GM23338 (cell line): ENCODE measurements around the gene THSD8. TPM values are rescaled to one million over a fixed set of nuclear protein-coding genes. Genes with fewer than 3 reads are reported as not detected.

Experiments used
- ETS1 ChIP-seq: IDR thresholded peaks from 2 replicates; pipeline ENCODE4 v1.6.1; 2016; ENCODE audit warnings: antibody characterized with exemption
- EZH2 ChIP-seq: fragments of 200-600 bp; sonication (generic); IDR thresholded peaks from one replicate; pipeline ENCODE4 v1.8.0; 2017; ENCODE audit warnings: antibody characterized with exemption, mild to moderate bottlenecking, low read depth; ENCODE audit not compliant: unreplicated experiment
- EZH2phosphoT487 ChIP-seq: fragments of 200-600 bp; sonication (generic); IDR thresholded peaks from one replicate; pipeline ENCODE4 v1.8.1; 2018; ENCODE audit warnings: antibody characterized with exemption; ENCODE audit not compliant: unreplicated experiment
- NANOG ChIP-seq: IDR thresholded peaks from 2 replicates; pipeline ENCODE4 v1.6.1; 2016; ENCODE audit warnings: antibody characterized with exemption, borderline replicate concordance
- POLR2AphosphoS5 ChIP-seq: IDR thresholded peaks from 2 replicates; pipeline ENCODE4 v1.6.1; 2016; ENCODE audit warnings: antibody characterized with exemption, low read depth
- ZNF331 ChIP-seq: fragments of 250-450 bp; sonication (Bioruptor Pico); IDR thresholded peaks from 2 replicates; pipeline ENCODE4 v1.5.0; 2020; ENCODE audit warnings: low read depth, mild to moderate bottlenecking, moderate library complexity
- microRNA-seq: library from miRNA; unstranded; fragments of <30 nt; microRNA quantifications from one replicate; pipeline ENCODE4, GENCODE V29; 2017
- polyA plus RNA-seq: library from polyadenylated mRNA; unstranded; fragments of >200 nt; fragmentation: Nextera tagmentation; extraction: Ambion mirVana; gene quantifications from 2 replicates; pipeline ENCODE4 v1.2.1, GENCODE V29; 2016
- small RNA-seq: library from RNA; depleted of rRNA; stranded (forward); fragments of <200 nt; gene quantifications from one replicate; pipeline ENCODE3, GENCODE V24; 2014; ENCODE audit warnings: low replicate concordance
- total RNA-seq: library from RNA; depleted of rRNA; stranded (reverse); fragments of >200 nt; shearing (Covaris generic); gene quantifications from 2 replicates; pipeline ENCODE4 v1.2.3, GENCODE V29; 2014; rRNA removed

Gene THSD8
- total and polyA plus RNA-seq, 2 experiments from 2014 or later: 0.38 to 38.5 TPM

DNA sequence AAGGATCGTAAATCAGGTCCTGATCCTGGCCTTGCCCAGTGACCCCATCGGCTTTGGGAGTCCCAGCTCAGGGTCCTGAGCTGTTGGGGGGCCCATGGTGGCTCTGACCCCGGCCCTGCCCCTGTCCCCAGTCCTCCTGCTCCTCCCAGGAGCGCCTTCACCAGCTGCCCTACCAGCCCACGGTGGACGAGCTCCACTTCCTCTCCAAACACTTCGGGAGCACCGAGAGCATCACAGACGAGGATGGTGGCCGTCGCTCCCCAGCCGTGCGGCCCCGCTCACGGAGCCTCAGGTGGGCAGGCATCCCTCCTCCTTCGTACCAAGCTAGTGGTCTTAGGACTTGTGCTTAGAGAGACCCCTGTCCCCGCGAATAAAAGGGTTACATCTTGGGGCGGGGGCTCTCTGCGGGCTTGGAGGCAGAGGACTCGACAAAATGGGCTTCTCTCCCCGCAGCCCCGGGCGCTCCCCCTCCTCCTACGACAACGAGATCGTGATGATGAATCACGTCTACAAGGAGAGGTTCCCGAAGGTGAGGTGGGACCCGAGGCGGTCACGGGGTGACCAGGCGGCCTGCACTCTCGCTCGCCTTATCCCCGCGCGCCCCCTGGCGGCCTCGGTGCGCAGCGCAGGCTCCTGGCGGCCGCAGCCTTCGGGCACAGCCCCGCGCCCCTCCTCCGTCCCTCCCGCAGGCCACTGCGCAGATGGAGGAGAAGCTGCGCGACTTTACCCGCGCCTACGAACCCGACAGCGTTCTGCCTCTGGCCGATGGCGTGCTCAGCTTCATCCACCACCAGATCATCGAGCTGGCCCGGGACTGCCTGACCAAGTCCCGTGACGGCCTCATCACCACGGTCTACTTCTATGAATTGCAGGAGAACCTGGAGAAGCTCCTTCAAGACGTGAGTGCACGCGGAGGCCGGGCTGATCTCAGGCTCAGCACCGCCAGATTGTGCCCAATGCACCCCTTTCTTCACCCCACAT lies 45.6 kb downstream of the THSD8 start (continued):
- TF ChIP-seq ETS1: no peak
- TF ChIP-seq EZH2: no peak
- TF ChIP-seq ZNF331: no peak
- peak; percentile 29; the same call in 1 of the 2 replicates for TF ChIP-seq POLR2AphosphoS5
- no peak for TF ChIP-seq EZH2phosphoT487
- no peak for TF ChIP-seq NANOG

Small RNA genes within 50 kb of the gene (microRNA-seq; reads per million reads assigned to microRNA genes)
- gene MIR5684 (not detected), gene MIR6794 (not detected)

Small RNA genes within 50 kb of the gene (small RNA-seq; reads per million reads assigned to genes)
- gene MIR5684 (not detected), gene MIR6794 (not detected)

Other genes with a start within 250 kb of the THSD8 start
- gene ZNF490, start 191.3 kb upstream of the THSD8 start, total RNA-seq: 7.3 and 8.5 TPM in 2 replicates
- 1.3 and 1.4 TPM in 2 replicates for gene ZNF490, start 191.3 kb upstream of the THSD8 start, polyA plus RNA-seq
- gene ZNF791, start 191.1 kb upstream of the THSD8 start, total RNA-seq: 15.3 TPM in 2 replicates
- 9.8 and 12.2 TPM in 2 replicates for gene ZNF791, start 191.1 kb upstream of the THSD8 start, polyA plus RNA-seq
- gene MAN2B1, start 135.3 kb upstream of the THSD8 start, total RNA-seq: 60.8 and 73.8 TPM in 2 replicates
- gene MAN2B1, start 135.3 kb upstream of the THSD8 start, polyA plus RNA-seq: 33.2 and 39.2 TPM in 2 replicates
- gene WDR83, start 135.3 kb upstream of the THSD8 start, total RNA-seq: 12.5 and 31.6 TPM in 2 replicates
- gene WDR83, start 135.3 kb upstream of the THSD8 start, polyA plus RNA-seq: 18.5 and 18.6 TPM in 2 replicates
- 126 and 141 TPM in 2 replicates for gene DHPS, start 120.2 kb upstream of the THSD8 start, total RNA-seq
- gene DHPS, start 120.2 kb upstream of the THSD8 start, polyA plus RNA-seq: 85.4 and 107 TPM in 2 replicates
- not detected in 2 replicates for gene GNG14, start 114.1 kb upstream of the THSD8 start, total RNA-seq
- gene GNG14, start 114.1 kb upstream of the THSD8 start, polyA plus RNA-seq: not detected in 2 replicates
- 12.3 and 19.4 TPM in 2 replicates for gene FBXW9, start 105.4 kb upstream of the THSD8 start, total RNA-seq
- 6.6 and 8.2 TPM in 2 replicates for gene FBXW9, start 105.4 kb upstream of the THSD8 start, polyA plus RNA-seq
- gene TNPO2, start 78.1 kb upstream of the THSD8 start, total RNA-seq: 83.0 and 85.9 TPM in 2 replicates
- 35.8 and 37.1 TPM in 2 replicates for gene TNPO2, start 78.1 kb upstream of the THSD8 start, polyA plus RNA-seq
- gene TRIR, start 67.4 kb upstream of the THSD8 start, total RNA-seq: 170 and 171 TPM in 2 replicates
- gene TRIR, start 67.4 kb upstream of the THSD8 start, polyA plus RNA-seq: 254 and 257 TPM in 2 replicates
- gene GET3, start 64.6 kb upstream of the THSD8 start, total RNA-seq: 75.3 and 109 TPM in 2 replicates
- gene GET3, start 64.6 kb upstream of the THSD8 start, polyA plus RNA-seq: 89.5 and 90.4 TPM in 2 replicates
- 7.5 and 10.4 TPM in 2 replicates for gene BEST2, start 50.3 kb upstream of the THSD8 start, total RNA-seq
- 1.2 and 1.3 TPM in 2 replicates for gene BEST2, start 50.3 kb upstream of the THSD8 start, polyA plus RNA-seq
- gene HOOK2, start 26.5 kb upstream of the THSD8 start, total RNA-seq: 85.3 and 86.4 TPM in 2 replicates
- 46.9 and 56.9 TPM in 2 replicates for gene HOOK2, start 26.5 kb upstream of the THSD8 start, polyA plus RNA-seq
- gene JUNB, start 10.6 kb upstream of the THSD8 start, total RNA-seq: 16.0 and 20.2 TPM in 2 replicates
- 7.7 and 7.8 TPM in 2 replicates for gene JUNB, start 10.6 kb upstream of the THSD8 start, polyA plus RNA-seq
- gene PRDX2, start 269 bp upstream of the THSD8 start, total RNA-seq: 465 and 486 TPM in 2 replicates
- 314 and 346 TPM in 2 replicates for gene PRDX2, start 269 bp upstream of the THSD8 start, polyA plus RNA-seq
- gene RNASEH2A, start 4.5 kb downstream of the THSD8 start, total RNA-seq: 62.6 and 68.2 TPM in 2 replicates
- 39.4 and 40.5 TPM in 2 replicates for gene RNASEH2A, start 4.5 kb downstream of the THSD8 start, polyA plus RNA-seq
- 3.3 and 4.1 TPM in 2 replicates for gene RTBDN, start 32.5 kb downstream of the THSD8 start, total RNA-seq
- 4.4 and 4.6 TPM in 2 replicates for gene RTBDN, start 32.5 kb downstream of the THSD8 start, polyA plus RNA-seq
- gene MAST1, start 36.4 kb downstream of the THSD8 start, total RNA-seq: 13.4 and 19.9 TPM in 2 replicates
- 8.9 and 13.9 TPM in 2 replicates for gene MAST1, start 36.4 kb downstream of the THSD8 start, polyA plus RNA-seq
- gene DNASE2, start 79.4 kb downstream of the THSD8 start, total RNA-seq: 27.3 and 35.0 TPM in 2 replicates
- 15.9 and 17.4 TPM in 2 replicates for gene DNASE2, start 79.4 kb downstream of the THSD8 start, polyA plus RNA-seq
- gene KLF1, start 85.1 kb downstream of the THSD8 start, total RNA-seq: 1.1 and 1.4 TPM in 2 replicates
- gene KLF1, start 85.1 kb downstream of the THSD8 start, polyA plus RNA-seq: 0.74 and 0.80 TPM in 2 replicates
- gene GCDH, start 89.1 kb downstream of the THSD8 start, total RNA-seq: 73.3 and 99.8 TPM in 2 replicates
- 51.5 and 54.1 TPM in 2 replicates for gene GCDH, start 89.1 kb downstream of the THSD8 start, polyA plus RNA-seq
- 0.62 and 0.63 TPM in 2 replicates for gene SYCE2, start 117.2 kb downstream of the THSD8 start, total RNA-seq
- 1.9 and 2.9 TPM in 2 replicates for gene SYCE2, start 117.2 kb downstream of the THSD8 start, polyA plus RNA-seq
- gene FARSA, start 131.6 kb downstream of the THSD8 start, total RNA-seq: 74.7 and 83.5 TPM in 2 replicates
- 86.4 and 86.5 TPM in 2 replicates for gene FARSA, start 131.6 kb downstream of the THSD8 start, polyA plus RNA-seq
- gene CALR, start 136.5 kb downstream of the THSD8 start, total RNA-seq: 724 and 760 TPM in 2 replicates
- gene CALR, start 136.5 kb downstream of the THSD8 start, polyA plus RNA-seq: 1,131 and 1,182 TPM in 2 replicates
- gene RAD23A, start 143.8 kb downstream of the THSD8 start, total RNA-seq: 67.0 and 69.7 TPM in 2 replicates
- 121 and 127 TPM in 2 replicates for gene RAD23A, start 143.8 kb downstream of the THSD8 start, polyA plus RNA-seq
- gene GADD45GIP1, start 155.2 kb downstream of the THSD8 start, total RNA-seq: 46.5 and 63.9 TPM in 2 replicates
- 255 and 290 TPM in 2 replicates for gene GADD45GIP1, start 155.2 kb downstream of the THSD8 start, polyA plus RNA-seq
- 0.28 TPM in 1 of 2 replicates, not detected in the other for gene DAND5, start 167.5 kb downstream of the THSD8 start, total RNA-seq
- 0.10 and 0.18 TPM in 2 replicates for gene DAND5, start 167.5 kb downstream of the THSD8 start, polyA plus RNA-seq
- 0.14 and 1.2 TPM in 2 replicates for gene NFIX, start 193.4 kb downstream of the THSD8 start, total RNA-seq
- gene NFIX, start 193.4 kb downstream of the THSD8 start, polyA plus RNA-seq: 0.06 and 0.31 TPM in 2 replicates